HG03469 (cell line): ENCODE results near the gene MAZ.

ENCODE experiments used
- ATAC-seq: cut with Tn5 transposase; IDR thresholded peaks from one replicate; pipeline ENCODE4 v1.9.1; 2021; ENCODE audit warnings: mild to moderate bottlenecking, moderate library complexity, moderate number of reproducible peaks; ENCODE audit not compliant: unreplicated experiment

The MAZ gene

DNA sequence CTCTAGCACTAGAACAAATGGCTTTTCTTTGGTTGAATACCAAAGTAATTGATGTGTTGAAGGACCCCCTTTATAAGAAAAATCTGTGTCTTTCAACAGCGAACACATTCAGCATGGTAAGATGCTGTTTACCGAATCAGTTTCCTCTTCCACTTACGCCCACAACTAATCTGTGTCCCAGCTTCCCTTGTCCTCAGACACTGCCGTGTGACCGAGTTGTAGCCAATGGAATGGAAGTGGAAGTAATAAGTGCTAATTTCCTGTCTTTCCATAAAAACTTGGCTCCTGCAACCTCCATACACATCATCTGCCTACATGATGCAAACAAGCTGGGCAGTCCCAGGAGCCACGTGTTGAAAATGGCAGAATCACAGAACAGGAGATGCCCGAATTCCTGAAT lies 46.3 kb downstream of the MAZ start:
- ATAC-seq: no peak

DNA sequence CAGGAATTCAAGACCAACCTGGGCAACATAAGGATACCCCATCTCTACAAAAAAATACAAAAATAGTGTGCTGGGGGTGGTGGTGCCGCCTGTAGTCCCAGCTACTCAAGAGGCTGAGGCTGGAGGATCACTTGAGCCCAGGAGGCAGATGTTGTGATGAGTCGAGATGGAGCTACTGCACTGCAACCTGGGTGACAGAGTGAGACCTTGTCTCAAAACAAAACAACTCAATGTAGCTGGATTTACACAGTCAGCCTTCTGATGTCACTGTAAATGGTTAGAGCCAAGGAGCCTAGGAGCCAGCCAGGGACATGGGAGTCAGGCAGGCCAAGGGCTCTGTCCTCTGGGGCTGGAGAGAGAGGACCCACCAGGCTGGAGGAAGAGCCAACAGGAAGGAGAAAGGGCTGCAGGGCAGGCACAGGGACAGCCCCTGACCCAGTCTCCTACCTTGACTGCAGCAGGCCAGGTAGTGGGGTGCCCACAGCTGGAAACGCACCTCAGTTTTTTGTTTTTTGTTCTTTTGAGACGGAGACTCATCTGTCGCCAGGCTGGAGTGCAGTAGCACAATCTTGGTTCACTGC lies 48.3 kb downstream of the MAZ start:
- ATAC-seq: no peak

DNA sequence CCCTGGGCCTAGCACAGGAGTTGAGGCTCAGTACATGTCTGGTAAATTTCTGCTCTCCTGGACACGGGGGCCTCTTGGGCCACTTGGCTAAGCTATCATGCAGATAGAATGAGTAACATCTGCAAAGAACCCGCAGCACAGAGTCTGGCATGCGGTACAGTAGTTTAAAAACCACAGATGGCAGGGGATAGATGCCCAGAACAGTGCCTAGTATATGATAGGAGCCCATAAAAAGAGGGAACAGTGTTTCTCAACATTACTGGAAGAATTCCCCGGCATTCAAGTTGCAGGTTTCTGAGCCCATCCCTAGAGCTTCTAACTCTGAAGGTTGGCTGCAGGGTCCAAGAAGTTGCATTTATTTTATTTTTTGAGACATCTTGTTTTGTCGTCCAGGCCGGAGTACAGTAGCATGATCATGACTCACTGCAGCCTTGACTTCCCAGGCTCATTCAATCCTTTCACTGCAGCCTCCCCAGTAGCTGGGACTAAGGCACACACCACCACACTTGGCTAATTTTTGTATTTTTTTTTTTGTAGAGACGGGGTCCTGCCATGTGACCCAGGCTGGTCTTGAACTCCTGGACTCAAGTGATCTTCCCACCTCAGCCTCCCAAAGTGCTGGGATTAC lies 50.9 kb downstream of the MAZ start:
- ATAC-seq: no peak

DNA sequence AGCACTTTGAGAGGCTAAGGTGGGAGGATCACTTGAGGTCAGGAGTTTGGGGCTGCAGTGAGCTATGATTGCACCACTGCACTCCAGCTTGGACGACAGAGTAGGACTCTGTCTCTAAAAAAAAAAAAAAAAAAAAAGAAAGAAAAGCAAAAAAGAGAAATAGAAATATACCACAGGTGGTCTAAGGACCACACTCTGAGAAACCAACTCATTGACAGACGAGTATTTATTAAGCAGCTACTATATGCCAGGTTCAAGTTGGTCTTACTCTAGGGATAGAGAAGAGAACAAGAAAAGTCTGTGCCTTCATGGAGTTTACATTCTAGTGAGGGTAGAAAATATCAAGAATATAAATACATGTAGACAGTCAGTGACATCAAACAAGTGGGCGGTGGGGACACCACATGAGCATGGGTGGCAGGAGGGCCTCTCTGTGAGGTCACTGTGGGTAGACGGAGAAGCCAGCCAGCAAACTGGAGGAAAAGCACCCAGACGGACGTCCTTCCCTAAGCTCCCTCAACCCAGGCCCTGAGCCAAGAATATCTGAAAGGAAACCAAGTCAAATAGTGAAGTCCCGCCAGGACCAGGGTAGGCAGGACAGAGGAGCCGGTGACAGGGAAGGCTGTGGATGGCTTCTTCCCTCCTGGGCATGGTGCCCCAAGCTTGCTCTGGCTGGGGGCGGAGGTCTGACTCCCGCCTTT lies 52.0 kb downstream of the MAZ start:
- no peak for ATAC-seq

DNA sequence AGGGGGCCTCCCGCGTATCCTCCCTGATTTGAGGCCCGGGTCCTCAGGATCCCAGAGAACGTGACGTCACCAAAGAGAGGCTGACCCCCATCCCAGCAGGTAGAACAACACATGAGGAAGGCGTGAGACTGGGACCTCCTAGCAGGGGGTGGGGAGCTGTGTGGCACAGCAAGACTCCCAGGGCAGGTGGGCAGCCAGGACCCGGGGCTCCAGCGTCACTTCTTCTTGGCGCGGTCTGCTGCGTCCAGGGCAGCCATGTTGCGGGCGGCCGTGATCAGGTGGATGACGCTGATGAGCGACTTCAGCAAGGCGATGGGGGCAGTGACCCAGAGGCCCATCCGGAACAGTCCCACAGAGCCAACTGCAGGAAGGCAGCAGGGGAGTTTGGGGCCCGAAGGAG lies 52.6 kb downstream of the MAZ start:
- no peak for ATAC-seq

DNA sequence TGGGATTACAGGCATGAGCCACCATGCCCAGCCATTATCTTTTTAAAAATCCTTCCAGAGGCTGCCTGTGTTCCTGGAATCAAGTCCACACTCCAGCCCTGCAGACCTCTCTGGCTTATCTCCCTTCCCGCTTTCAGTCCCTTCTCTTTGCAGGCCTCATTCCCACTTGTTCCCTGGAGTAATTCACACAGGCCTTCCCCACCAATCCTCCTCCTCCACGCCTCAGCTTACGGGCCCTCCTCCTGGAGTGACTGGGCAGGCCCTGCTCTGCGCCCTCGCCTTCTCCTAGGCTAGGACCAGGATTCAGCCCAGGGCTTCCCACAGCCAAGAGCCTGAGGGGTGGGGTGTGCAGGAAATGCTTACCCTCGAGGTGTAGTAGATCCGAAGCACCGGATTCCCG lies 53.9 kb downstream of the MAZ start:
- no peak for ATAC-seq
